H9 (cell line): ENCODE results near the gene NANOS2. TPM values are rescaled to one million over a fixed set of nuclear protein-coding genes. Genes with fewer than 3 reads are reported as not detected.
A peak's percentile ranks its signal among the peaks of the same experiment; 100 is the strongest.

Source experiments
- DNase-seq: peaks from one replicate; pipeline ENCODE4 v3.0.0-alpha.2; 2017
- H2AFZ ChIP-seq: one replicate; pipeline ENCODE4 v1.6.1; 2013; ENCODE audit warnings: mild to moderate bottlenecking, low read length, control low read depth, moderate library complexity
- H2AK5ac ChIP-seq: 2 replicates; pipeline ENCODE4 v1.6.1; 2013; ENCODE audit warnings: low read length, control low read depth, mixed read lengths; ENCODE audit not compliant: insufficient read length
- H2BK120ac ChIP-seq: one replicate; pipeline ENCODE4 v1.6.1; 2013; ENCODE audit warnings: low read depth, mild to moderate bottlenecking, low read length, control low read depth, inconsistent platforms; ENCODE audit not compliant: poor library complexity, severe bottlenecking
- H2BK12ac ChIP-seq: 2 replicates; pipeline ENCODE4 v1.6.1; 2013; ENCODE audit warnings: low read length, control low read depth, mixed read lengths, low read depth; ENCODE audit not compliant: insufficient read length
- H2BK15ac ChIP-seq: 2 replicates; pipeline ENCODE4 v1.6.1; 2013; ENCODE audit warnings: low read depth, low read length, control low read depth
- H2BK20ac ChIP-seq: one replicate; pipeline ENCODE4 v1.6.1; 2013; ENCODE audit warnings: low read depth, mild to moderate bottlenecking, low read length, control low read depth, inconsistent platforms; ENCODE audit not compliant: poor library complexity, severe bottlenecking
- H2BK5ac ChIP-seq: 2 replicates; pipeline ENCODE4 v1.6.1; 2013; ENCODE audit warnings: low read length, control low read depth, mixed read lengths; ENCODE audit not compliant: insufficient read length
- H3K14ac ChIP-seq: 2 replicates; pipeline ENCODE4 v1.6.1; 2013; ENCODE audit warnings: low read length, control low read depth; ENCODE audit not compliant: insufficient read depth
- H3K18ac ChIP-seq: 2 replicates; pipeline ENCODE4 v1.6.1; 2013; ENCODE audit warnings: low read depth, mild to moderate bottlenecking, mixed read lengths, low read length, control low read depth; ENCODE audit not compliant: insufficient read length
- H3K23ac ChIP-seq: 2 replicates; pipeline ENCODE4 v1.6.1; 2013; ENCODE audit warnings: low read length, control low read depth, mixed read lengths, low read depth; ENCODE audit not compliant: insufficient read length
- H3K23me2 ChIP-seq: 2 replicates; pipeline ENCODE4 v1.6.1; 2013; ENCODE audit warnings: low read depth, mild to moderate bottlenecking, mixed read lengths, low read length, control low read depth; ENCODE audit not compliant: insufficient read length, poor library complexity, severe bottlenecking
- H3K27ac ChIP-seq: 2 replicates; pipeline ENCODE4 v1.5.1; 2013; ENCODE audit warnings: low read length, control low read depth, mixed read lengths, low read depth; ENCODE audit not compliant: insufficient read length
- H3K27me3 ChIP-seq: 2 replicates; pipeline ENCODE4 v1.6.1; 2013; ENCODE audit warnings: low read length, control low read depth, inconsistent platforms; ENCODE audit not compliant: insufficient read depth
- H3K4ac ChIP-seq: 2 replicates; pipeline ENCODE4 v1.6.1; 2013; ENCODE audit warnings: low read depth, mild to moderate bottlenecking, control low read depth, inconsistent platforms, low read length, moderate library complexity
- H3K4me1 ChIP-seq: 2 replicates; pipeline ENCODE4 v1.6.1; 2013; ENCODE audit warnings: low read length, control low read depth, inconsistent platforms; ENCODE audit not compliant: insufficient read depth
- H3K4me2 ChIP-seq: 2 replicates; pipeline ENCODE4 v1.6.1; 2013; ENCODE audit warnings: low read length, control low read depth, mixed read lengths; ENCODE audit not compliant: insufficient read length, insufficient read depth
- H3K56ac ChIP-seq: 2 replicates; pipeline ENCODE4 v1.6.1; 2013; ENCODE audit warnings: low read depth, mild to moderate bottlenecking, mixed read lengths, low read length, control low read depth; ENCODE audit not compliant: insufficient read length
- H3K79me1 ChIP-seq: 2 replicates; pipeline ENCODE4 v1.6.1; 2013; ENCODE audit warnings: low read depth, mild to moderate bottlenecking, moderate library complexity, low read length, control low read depth, inconsistent platforms; ENCODE audit not compliant: insufficient read depth, poor library complexity, severe bottlenecking
- H3K79me2 ChIP-seq: 2 replicates; pipeline ENCODE4 v1.6.1; 2013; ENCODE audit warnings: low read length, control low read depth, inconsistent platforms; ENCODE audit not compliant: insufficient read depth
- H3K9ac ChIP-seq: 2 replicates; pipeline ENCODE4 v1.6.1; 2013; ENCODE audit warnings: low read length, control low read depth, mixed read lengths; ENCODE audit not compliant: insufficient read length; ENCODE audit errors: extremely low read depth
- H3K9me3 ChIP-seq: one replicate; pipeline ENCODE4 v1.6.1; 2013; ENCODE audit warnings: low read depth, low read length, inconsistent platforms; ENCODE audit not compliant: control insufficient read depth
- H3T11ph ChIP-seq: one replicate; pipeline ENCODE4 v1.6.1; 2013; ENCODE audit warnings: mild to moderate bottlenecking, low read length, control low read depth, inconsistent platforms
- H4K20me1 ChIP-seq: one replicate; pipeline ENCODE4 v1.6.1; 2013; ENCODE audit not compliant: control insufficient read depth, insufficient read length, insufficient read depth
- H4K5ac ChIP-seq: 2 replicates; pipeline ENCODE4 v1.6.1; 2013; ENCODE audit warnings: low read depth, mild to moderate bottlenecking, mixed read lengths, low read length, control low read depth; ENCODE audit not compliant: insufficient read length
- H4K8ac ChIP-seq: replicated peaks from 2 replicates; pipeline ENCODE4 v1.6.1; 2013; ENCODE audit warnings: low read length, control low read depth, mixed read lengths, low read depth; ENCODE audit not compliant: insufficient read length
- H4K91ac ChIP-seq: 2 replicates; pipeline ENCODE4 v1.6.1; 2013; ENCODE audit warnings: low read depth, mild to moderate bottlenecking, moderate library complexity, mixed read lengths, low read length, control low read depth; ENCODE audit not compliant: insufficient read length
- H3K27ac Mint-ChIP-seq, 3 experiments: 2 replicates in 2 of 3; 3 replicates in 1 of 3; pipeline ENCODE4 v1.8.0; 2020 to 2021; ENCODE audit warnings: mixed read lengths in 3 of 3, mild to moderate bottlenecking in 1 of 3, moderate library complexity in 1 of 3
- H3K27me3 Mint-ChIP-seq: 2 replicates; pipeline ENCODE4 v1.8.0; 2021; ENCODE audit warnings: low read depth, mild to moderate bottlenecking, moderate library complexity, mixed read lengths
- H3K36me3 Mint-ChIP-seq, 3 experiments: 2 replicates in 2 of 3; 3 replicates in 1 of 3; pipeline ENCODE4 v1.8.0; 2020 to 2021; ENCODE audit warnings: low read depth in 3 of 3, mixed read lengths in 3 of 3; ENCODE audit not compliant: insufficient read depth in 1 of 3
- H3K4me1 Mint-ChIP-seq, 2 experiments: 2 replicates each; pipeline ENCODE4 v1.8.0; 2020; ENCODE audit warnings: mixed read lengths in 2 of 2
- H3K4me3 Mint-ChIP-seq, 2 experiments: 2 replicates in 1 of 2; 3 replicates in 1 of 2; pipeline ENCODE4 v1.8.0; 2020 to 2021; ENCODE audit warnings: mild to moderate bottlenecking in 2 of 2, mixed read lengths in 2 of 2, moderate library complexity in 1 of 2
- H3K9me3 Mint-ChIP-seq, 2 experiments: 2 replicates in 1 of 2; 3 replicates in 1 of 2; pipeline ENCODE4 v1.8.0; 2020; ENCODE audit warnings: mild to moderate bottlenecking in 2 of 2, mixed read lengths in 2 of 2, moderate library complexity in 1 of 2
- WGBS: extraction: QIAGEN DNeasy Blood & Tissue Kit; methylation state at CpG from one replicate; pipeline ENCODE4 v1.1.7; 2013; ENCODE audit warnings: missing lambda C conversion rate, low lambda C conversion rate, mixed read lengths; ENCODE audit not compliant: insufficient read length; ENCODE audit errors: extremely low coverage; 5-methylcytosine and 5-hydroxymethylcytosine counted together
- total RNA-seq: library from RNA; stranded (reverse); gene quantifications from 2 replicates; pipeline ENCODE4 v1.2.1, GENCODE V29; 2021
- TF ChIP-seq, protein P1 (sequence below): fragments of 200-600 bp; sonication (generic); conservative IDR thresholded peaks from 3 replicates; pipeline ENCODE4 v1.8.0; 2021; ENCODE audit warnings: antibody characterized with exemption, mild to moderate bottlenecking

NANOS2 gene
- total RNA-seq, 1 experiment from 2014 or later, result not detected

- Histone ChIP-seq H3K14ac (no peak overlapping the region), H3K18ac (peak overlapping the region; percentile 16), H3K9me3 (no peaks in the 10 kb centered on the region), H3K4me1 (peaks cover 2% of the 10 kb centered on the region; the same call in 1 of the 2 replicates), H2AK5ac (no peak overlapping the region), H4K20me1 (no peaks in the 10 kb centered on the region), H3K9ac (no peak overlapping the region), H2BK20ac (no peak overlapping the region), H3K27me3 (no peaks in the 10 kb centered on the region), H2BK120ac (no peak overlapping the region), H2BK5ac (no peak overlapping the region), H3K4me2 (peak overlapping the region; percentile 66), H3K56ac (no peak overlapping the region), H3K23me2 (peaks cover 19% of the 10 kb centered on the region), H3K79me2 (no peaks in the 10 kb centered on the region), H3K23ac (no peak overlapping the region), H4K8ac (no peak overlapping the region), H3K79me1 (no peaks in the 10 kb centered on the region), H2BK12ac (no peak overlapping the region), H2BK15ac (no peak overlapping the region), H3T11ph (no peak overlapping the region), H3K4ac (no peak overlapping the region), H4K5ac (no peak overlapping the region), H3K27ac (no peak overlapping the region), H4K91ac (no peak overlapping the region), H2AFZ (no peak overlapping the region)
- TF ChIP-seq, protein P1, sequence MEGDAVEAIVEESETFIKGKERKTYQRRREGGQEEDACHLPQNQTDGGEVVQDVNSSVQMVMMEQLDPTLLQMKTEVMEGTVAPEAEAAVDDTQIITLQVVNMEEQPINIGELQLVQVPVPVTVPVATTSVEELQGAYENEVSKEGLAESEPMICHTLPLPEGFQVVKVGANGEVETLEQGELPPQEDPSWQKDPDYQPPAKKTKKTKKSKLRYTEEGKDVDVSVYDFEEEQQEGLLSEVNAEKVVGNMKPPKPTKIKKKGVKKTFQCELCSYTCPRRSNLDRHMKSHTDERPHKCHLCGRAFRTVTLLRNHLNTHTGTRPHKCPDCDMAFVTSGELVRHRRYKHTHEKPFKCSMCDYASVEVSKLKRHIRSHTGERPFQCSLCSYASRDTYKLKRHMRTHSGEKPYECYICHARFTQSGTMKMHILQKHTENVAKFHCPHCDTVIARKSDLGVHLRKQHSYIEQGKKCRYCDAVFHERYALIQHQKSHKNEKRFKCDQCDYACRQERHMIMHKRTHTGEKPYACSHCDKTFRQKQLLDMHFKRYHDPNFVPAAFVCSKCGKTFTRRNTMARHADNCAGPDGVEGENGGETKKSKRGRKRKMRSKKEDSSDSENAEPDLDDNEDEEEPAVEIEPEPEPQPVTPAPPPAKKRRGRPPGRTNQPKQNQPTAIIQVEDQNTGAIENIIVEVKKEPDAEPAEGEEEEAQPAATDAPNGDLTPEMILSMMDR, result no peak
- WGBS, result no CpG with 5 or more reads among the region's 4 CpGs
- Mint-ChIP-seq H3K36me3 (peaks cover 2 to 5% (median 4%) of the 10 kb centered on the region in 3 experiments; a peak in 3 of 7 replicates), H3K4me1 (peaks cover 36 to 45% of the 10 kb centered on the region in 2 experiments), H3K4me3 (peak overlapping the region; percentile 70 to 79), H3K27me3 (peaks cover 4% of the 10 kb centered on the region; the same call in 1 of the 2 replicates), H3K9me3 (no peaks in the 10 kb centered on the region), H3K27ac (peak overlapping the region; percentile 70 to 94 (median 82))
- peak; percentile 76 for DNase-seq
Measured at GRCh38 chr19:45881909-45882528, 32.6 kb downstream of the NANOS2 start.
